Transverse colon (tissue), 4 donors: ENCODE results near the gene C15orf61. TPM values are rescaled to one million over a fixed set of nuclear protein-coding genes. Genes with fewer than 3 reads are reported as not detected.

Experiments
- DNase-seq: peaks from one replicate; pipeline ENCODE4 v3.0.0-alpha.2; 2019
- H3K27ac ChIP-seq, 4 donors: fragments of 200-600 bp; sonication (generic); 2 replicates each; pipeline ENCODE4 v1.5.1; 2016 to 2018; ENCODE audit warnings: inconsistent platforms in 4 of 4
- H3K27me3 ChIP-seq: fragments of 200-600 bp; sonication (generic); 2 replicates; pipeline ENCODE4 v1.5.1; 2017; ENCODE audit warnings: inconsistent platforms
- H3K36me3 ChIP-seq, 4 donors: fragments of 200-600 bp; sonication (generic); 2 replicates each; pipeline ENCODE4 v1.5.1; 2017 to 2019; ENCODE audit warnings: inconsistent platforms in 4 of 4
- H3K4me1 ChIP-seq, 4 donors: fragments of 200-600 bp; sonication (generic); 2 replicates each; pipeline ENCODE4 v1.5.1; 2017 to 2020; ENCODE audit warnings: inconsistent platforms in 4 of 4
- H3K4me3 ChIP-seq, 4 donors: fragments of 200-600 bp; sonication (generic); 1 replicate in 1 of 4; 2 replicates in 3 of 4; pipeline versions ENCODE4 v1.5.1 to v1.6.1; 2017 to 2019; ENCODE audit warnings: inconsistent platforms in 4 of 4
- H3K9me3 ChIP-seq, 2 donors: fragments of 200-600 bp; sonication (generic); 2 replicates each; pipeline ENCODE4 v1.5.1; 2017 to 2019; ENCODE audit warnings: inconsistent platforms in 2 of 2
- CTCF ChIP-seq, 5 experiments: fragments of 200-600 bp in 3 of 5; fragments of 450-650 bp in 2 of 5; sonication (generic) in 3 of 5; IDR thresholded peaks; 1 replicate in 2 of 5; 2 replicates in 3 of 5; pipeline ENCODE4 v1.5.1; 2016 to 2017; ENCODE audit warnings: antibody characterized with exemption in 5 of 5, inconsistent platforms in 3 of 5, mild to moderate bottlenecking in 2 of 5, moderate library complexity in 1 of 5
- EP300 ChIP-seq: sonication (generic); formaldehyde crosslinking; IDR thresholded peaks from one replicate; pipeline ENCODE4 v1.6.1; 2017; ENCODE audit warnings: antibody characterized with exemption, low read depth
- POLR2A ChIP-seq: fragments of 450-650 bp; IDR thresholded peaks from one replicate; pipeline ENCODE4 v1.6.1; 2016; ENCODE audit warnings: antibody characterized with exemption, mild to moderate bottlenecking, moderate library complexity
- POLR2AphosphoS5 ChIP-seq, 3 donors: sonication (generic); formaldehyde crosslinking; IDR thresholded peaks; one replicate each; pipeline ENCODE4 v1.6.1; 2016; ENCODE audit warnings: antibody characterized with exemption in 3 of 3
- WGBS, 2 donors: methylation state at CpG; one replicate each; pipeline ENCODE4 v1.1.5; 2018; ENCODE audit warnings: low coverage in 1 of 2; 5-methylcytosine and 5-hydroxymethylcytosine counted together
- in situ Hi-C, 4 donors: fragments of 200-750 bp; cut with MboI; loops; one replicate each; pipeline versions ENCODE4 v1.15.0 to v1.15.1; 2017; ENCODE audit warnings: low sequenced_read_pairs in 3 of 4, low pct_ligation_motif_present in 1 of 4, low pct_unique_long_range_greater_than_20kb in 1 of 4
- intact Hi-C: fragments of 100-400 bp; cut with DNase I; formaldehyde crosslinking; loops from one replicate; pipeline ENCODE4 v1.15.1; 2023; ENCODE audit warnings: low total_unique reads
- total RNA-seq, 4 donors: library from RNA; depleted of rRNA; stranded (reverse); fragments of >200 nt; gene quantifications; one replicate each; pipeline ENCODE4 v1.1.0, GENCODE V29; 2016

Gene C15orf61
- total RNA-seq, 4 donors from 2014 or later = 4.0 to 22.4 (median 9.8) TPM

GRCh38 chr15:67505675-67506572, 15.0 kb upstream of the C15orf61 start:
- WGBS, 2 donors = 70 to 74% methylated on average over 4 to 5 of the region's 5 CpGs
- no peak for DNase-seq

DNA sequence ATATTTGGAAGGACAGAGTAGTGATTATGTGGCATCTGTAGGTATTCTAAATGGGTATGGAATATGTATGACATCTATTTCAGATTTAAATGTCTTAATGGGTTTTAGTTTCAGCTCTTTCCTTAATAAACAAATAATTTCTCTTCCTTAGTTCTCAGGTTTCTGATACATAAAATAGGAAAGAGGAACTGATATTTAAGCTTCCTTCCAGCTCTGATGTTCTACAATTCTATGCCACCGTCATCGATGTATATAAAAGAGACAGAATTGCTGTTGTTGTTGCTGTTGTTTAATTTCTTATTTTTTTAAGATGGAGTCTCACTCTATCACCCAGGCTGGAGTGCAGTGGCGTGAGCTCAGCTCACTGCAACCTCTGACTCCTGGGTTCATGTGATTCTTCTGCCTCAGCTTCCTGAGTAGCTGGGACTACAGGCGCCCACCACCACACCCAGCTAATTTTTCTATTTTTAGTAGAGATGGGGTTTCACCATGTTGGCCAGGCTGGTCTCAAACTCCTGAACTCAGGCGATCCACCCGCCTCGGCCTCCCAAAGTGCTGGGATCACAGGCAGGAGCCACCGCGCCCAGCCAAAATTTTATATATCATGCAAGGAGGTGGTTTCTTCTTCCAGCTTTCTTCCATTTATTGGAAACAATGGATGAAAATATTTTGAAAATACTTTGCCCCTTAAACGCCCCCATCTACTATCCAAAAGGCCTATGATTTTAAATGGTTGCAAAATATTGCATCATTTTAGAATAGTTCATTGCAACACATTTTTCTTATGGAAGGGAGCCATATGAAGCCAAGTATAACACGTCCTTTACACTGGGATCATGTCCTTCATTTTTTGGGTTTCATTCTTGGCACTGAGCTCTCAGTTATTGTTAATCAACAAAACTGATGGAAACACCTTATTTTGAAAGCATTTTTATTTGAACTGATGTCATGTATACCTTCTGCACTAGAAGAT, 13.9 kb upstream of the C15orf61 start:
- in situ Hi-C loops (loop anchor here in 1 of 4 donors (10.0 kb wide), 1 partner anchor 328 kb away; no protein-coding TSS in a partner anchor), intact Hi-C loops (no loop called here)
- H3K4me3 ChIP-seq = no peak overlapping the region
- peak in 1 of 3 donors; percentile 14 for TF ChIP-seq POLR2AphosphoS5 (IDR thresholded peaks at IDR 0.05)
- TF ChIP-seq POLR2A = no peak
- no peak for TF ChIP-seq EP300
- no peak for TF ChIP-seq CTCF (IDR thresholded peaks at IDR 0.05)
- no peaks in the 10 kb centered on the region for H3K36me3 ChIP-seq
- no peaks in the 10 kb centered on the region for H3K4me1 ChIP-seq
- H3K9me3 ChIP-seq = no peaks in the 10 kb centered on the region
- H3K27me3 ChIP-seq = no peaks in the 10 kb centered on the region
- no peak overlapping the region for H3K27ac ChIP-seq
- 87 to 89% methylated on average over 10 to 11 of the region's 11 CpGs for WGBS, 2 donors
- DNase-seq = no peak

More at GRCh38 chr15:67505675-67506572, 15.0 kb upstream of the C15orf61 start:
- no peaks in the 10 kb centered on the region for H3K9me3 ChIP-seq
- in situ Hi-C loops = loop anchor here in 1 of 4 donors (10.0 kb wide), 1 partner anchor 329 kb away; no protein-coding TSS in a partner anchor
- H3K36me3 ChIP-seq = no peaks in the 10 kb centered on the region
- no peaks in the 10 kb centered on the region for H3K27me3 ChIP-seq
- no peak for TF ChIP-seq EP300
- TF ChIP-seq CTCF (IDR thresholded peaks at IDR 0.05) = no peak
- TF ChIP-seq POLR2A = no peak
- TF ChIP-seq POLR2AphosphoS5 (IDR thresholded peaks at IDR 0.05) = no peak
- H3K27ac ChIP-seq = no peak overlapping the region
- H3K4me1 ChIP-seq = no peaks in the 10 kb centered on the region
- intact Hi-C loops = no loop called here
- H3K4me3 ChIP-seq = no peak overlapping the region

DNA sequence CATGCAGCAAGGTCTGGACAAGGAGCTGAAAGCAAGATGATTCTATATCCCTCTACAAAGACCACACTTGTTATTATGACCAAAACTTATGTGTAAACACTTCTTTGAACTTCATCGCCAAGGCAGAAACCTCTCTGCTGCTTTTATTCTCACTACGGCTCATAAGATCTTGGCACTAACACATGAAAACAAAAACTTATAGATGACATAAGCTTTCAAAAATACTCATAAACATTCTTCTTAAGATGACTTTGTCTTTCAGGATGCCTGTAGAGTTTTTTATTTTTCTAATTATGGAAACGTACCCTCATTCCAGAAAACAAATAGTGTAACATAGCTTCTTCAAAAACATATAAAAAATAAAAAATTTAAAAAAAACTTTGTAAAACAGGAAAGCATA, 12.5 kb upstream of the C15orf61 start:
- no peak overlapping the region for H3K27ac ChIP-seq
- H3K9me3 ChIP-seq = no peaks in the 10 kb centered on the region
- TF ChIP-seq EP300 (no peak), CTCF (IDR thresholded peaks at IDR 0.05) (no peak), POLR2A (no peak), POLR2AphosphoS5 (IDR thresholded peaks at IDR 0.05) (no peak)
- H3K36me3 ChIP-seq = peaks cover 0 to 1% (median 0%) of the 10 kb centered on the region in 4 donors
- no peaks in the 10 kb centered on the region for H3K27me3 ChIP-seq
- 80 to 93% methylated on average over 3 of the region's 3 CpGs for WGBS, 2 donors
- intact Hi-C loops = no loop called here
- no peaks in the 10 kb centered on the region for H3K4me1 ChIP-seq
- DNase-seq = no peak
- H3K4me3 ChIP-seq = no peak overlapping the region
- in situ Hi-C loops = loop anchor here in 1 of 4 donors (10.0 kb wide), 1 partner anchor 326 kb away; no protein-coding TSS in a partner anchor
